WTC11 (cell line): ENCODE measurements around the gene CFAP161. TPM values are rescaled to one million over a fixed set of nuclear protein-coding genes. Genes with fewer than 3 reads are reported as not detected.

Experiments used
- ATAC-seq: fragments of 200-7000 bp; cut with Tn5 transposase; 2 replicates; pipeline ENCODE4 v1.10.0; 2021; ENCODE audit warnings: mild to moderate bottlenecking, moderate library complexity
- CTCF ChIA-PET: fragments of 300-600 bp; sonication (Branson Sonifier 250); formaldehyde crosslinking; loops from one replicate; lab custom pipeline; 2021; ENCODE audit warnings: antibody characterized with exemption; lab: Charles Lee
- POLR2A ChIA-PET: fragments of 350-600 bp; sonication (Branson Sonifier 250); formaldehyde crosslinking; loops from one replicate; lab custom pipeline; 2021; ENCODE audit warnings: antibody characterized with exemption; lab: Charles Lee
- DNase-seq: peaks from one replicate; pipeline ENCODE4 v3.0.0; 2021; ENCODE audit warnings: low spot score
- H3K27ac Mint-ChIP-seq: 2 replicates; pipeline ENCODE4 v1.8.0; 2021; ENCODE audit warnings: mixed read lengths
- H3K27me3 Mint-ChIP-seq: 2 replicates; pipeline ENCODE4 v1.8.0; 2021; ENCODE audit warnings: low read depth, mild to moderate bottlenecking, moderate library complexity, mixed read lengths
- H3K36me3 Mint-ChIP-seq: 2 replicates; pipeline ENCODE4 v1.8.0; 2021; ENCODE audit warnings: mixed read lengths
- H3K4me1 Mint-ChIP-seq: 2 replicates; pipeline ENCODE4 v1.8.0; 2022; ENCODE audit warnings: mixed read lengths
- H3K4me3 Mint-ChIP-seq: 2 replicates; pipeline ENCODE4 v1.8.0; 2021; ENCODE audit warnings: mild to moderate bottlenecking, moderate library complexity, mixed read lengths
- H3K9me3 Mint-ChIP-seq: 2 replicates; pipeline ENCODE4 v1.8.0; 2021; ENCODE audit warnings: mixed read lengths
- E2F4 ChIP-seq: sonication (generic); formaldehyde crosslinking; IDR thresholded peaks from 2 replicates; pipeline ENCODE4 v1.8.1; 2022; ENCODE audit warnings: low read depth, mild to moderate bottlenecking, moderate library complexity, missing genetic modification reagents, borderline replicate concordance
- ETV6 ChIP-seq: sonication (generic); formaldehyde crosslinking; IDR thresholded peaks from 2 replicates; pipeline ENCODE4 v1.8.1; 2022; ENCODE audit warnings: mild to moderate bottlenecking, missing genetic modification reagents
- NFATC4 ChIP-seq: fragments of 250-450 bp; sonication (Bioruptor Pico); IDR thresholded peaks from 2 replicates; pipeline ENCODE4 v1.9.0; 2021; ENCODE audit warnings: mild to moderate bottlenecking
- PRDM15 ChIP-seq: sonication (generic); formaldehyde crosslinking; IDR thresholded peaks from 2 replicates; pipeline ENCODE4 v1.8.0; 2022; ENCODE audit warnings: missing genetic modification reagents
- RELA ChIP-seq: sonication (generic); formaldehyde crosslinking; IDR thresholded peaks from 2 replicates; pipeline ENCODE4 v1.8.1; 2022; ENCODE audit warnings: missing genetic modification reagents, mild to moderate bottlenecking, borderline replicate concordance
- TEAD4 ChIP-seq: sonication (generic); formaldehyde crosslinking; IDR thresholded peaks from 2 replicates; pipeline ENCODE4 v1.8.0; 2022; ENCODE audit warnings: mild to moderate bottlenecking, missing genetic modification reagents
- total RNA-seq: library from RNA; stranded (reverse); gene quantifications from 3 replicates; pipeline ENCODE4 v1.2.3, GENCODE V29; 2021
- TF ChIP-seq, protein P1 (sequence below): fragments of 200-600 bp; IDR thresholded peaks from 2 replicates; pipeline ENCODE4 v1.8.0; 2022; ENCODE audit warnings: antibody characterized with exemption
- TF ChIP-seq, protein P2 (sequence below): sonication (generic); formaldehyde crosslinking; IDR thresholded peaks from 2 replicates; pipeline ENCODE4 v1.8.1; 2022; ENCODE audit warnings: missing genetic modification reagents, borderline replicate concordance

Gene CFAP161
- total RNA-seq, 1 experiment from 2014 or later, result not detected

GRCh38 chr15:81097116-81097889 is 36.8 kb upstream of the CFAP161 start (continued):
- TF ChIP-seq RELA (CRISPR knock-in tag) (no peak), E2F4 (CRISPR knock-in tag) (no peak), NFATC4 (CRISPR knock-in tag) (no peak), ETV6 (CRISPR knock-in tag) (no peak), PRDM15 (CRISPR knock-in tag) (no peak)
- TF ChIP-seq, protein P1, sequence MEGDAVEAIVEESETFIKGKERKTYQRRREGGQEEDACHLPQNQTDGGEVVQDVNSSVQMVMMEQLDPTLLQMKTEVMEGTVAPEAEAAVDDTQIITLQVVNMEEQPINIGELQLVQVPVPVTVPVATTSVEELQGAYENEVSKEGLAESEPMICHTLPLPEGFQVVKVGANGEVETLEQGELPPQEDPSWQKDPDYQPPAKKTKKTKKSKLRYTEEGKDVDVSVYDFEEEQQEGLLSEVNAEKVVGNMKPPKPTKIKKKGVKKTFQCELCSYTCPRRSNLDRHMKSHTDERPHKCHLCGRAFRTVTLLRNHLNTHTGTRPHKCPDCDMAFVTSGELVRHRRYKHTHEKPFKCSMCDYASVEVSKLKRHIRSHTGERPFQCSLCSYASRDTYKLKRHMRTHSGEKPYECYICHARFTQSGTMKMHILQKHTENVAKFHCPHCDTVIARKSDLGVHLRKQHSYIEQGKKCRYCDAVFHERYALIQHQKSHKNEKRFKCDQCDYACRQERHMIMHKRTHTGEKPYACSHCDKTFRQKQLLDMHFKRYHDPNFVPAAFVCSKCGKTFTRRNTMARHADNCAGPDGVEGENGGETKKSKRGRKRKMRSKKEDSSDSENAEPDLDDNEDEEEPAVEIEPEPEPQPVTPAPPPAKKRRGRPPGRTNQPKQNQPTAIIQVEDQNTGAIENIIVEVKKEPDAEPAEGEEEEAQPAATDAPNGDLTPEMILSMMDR, result no peak
- TF ChIP-seq, all 79 proteins: peak for 0

- Mint-ChIP-seq H3K9me3 (no peaks in the 10 kb centered on the region), H3K36me3 (no peaks in the 10 kb centered on the region), H3K4me1 (no peaks in the 10 kb centered on the region), H3K4me3 (no peak overlapping the region), H3K27me3 (peaks cover 8% of the 10 kb centered on the region; the same call in 1 of the 2 replicates), H3K27ac (no peak overlapping the region)
- ChIA-PET CTCF (interaction anchor here (0.9 to 7.2 kb wide), 2 partner anchors 9 to 168 kb away, joined by 5 to 41 read pairs; no protein-coding TSS in a partner anchor), POLR2A (no interaction called here)
- TF ChIP-seq, protein P2, sequence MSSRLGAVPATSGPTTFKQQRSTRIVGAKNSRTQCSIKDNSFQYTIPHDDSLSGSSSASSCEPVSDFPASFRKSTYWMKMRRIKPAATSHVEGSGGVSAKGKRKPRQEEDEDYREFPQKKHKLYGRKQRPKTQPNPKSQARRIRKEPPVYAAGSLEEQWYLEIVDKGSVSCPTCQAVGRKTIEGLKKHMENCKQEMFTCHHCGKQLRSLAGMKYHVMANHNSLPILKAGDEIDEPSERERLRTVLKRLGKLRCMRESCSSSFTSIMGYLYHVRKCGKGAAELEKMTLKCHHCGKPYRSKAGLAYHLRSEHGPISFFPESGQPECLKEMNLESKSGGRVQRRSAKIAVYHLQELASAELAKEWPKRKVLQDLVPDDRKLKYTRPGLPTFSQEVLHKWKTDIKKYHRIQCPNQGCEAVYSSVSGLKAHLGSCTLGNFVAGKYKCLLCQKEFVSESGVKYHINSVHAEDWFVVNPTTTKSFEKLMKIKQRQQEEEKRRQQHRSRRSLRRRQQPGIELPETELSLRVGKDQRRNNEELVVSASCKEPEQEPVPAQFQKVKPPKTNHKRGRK (CRISPR knock-in tag), result no peak
- TF ChIP-seq PRDM15 (CRISPR knock-in tag) (no peak), E2F4 (CRISPR knock-in tag) (no peak), TEAD4 (CRISPR knock-in tag) (no peak)
- DNase-seq, result no peak
- ATAC-seq, result no peak
Measured at GRCh38 chr15:81097890-81098280, 36.2 kb upstream of the CFAP161 start.
